PC-3 (cell line): ENCODE results near the gene TPP2.

ENCODE experiments used
- EZH2phosphoT487 ChIP-seq: fragments of 300-600 bp; sonication (generic); IDR thresholded peaks from 2 replicates; pipeline ENCODE4 v1.6.1; 2018; ENCODE audit warnings: mild to moderate bottlenecking, antibody characterized with exemption, low read length, borderline replicate concordance
- TF ChIP-seq, protein P1 (sequence below): fragments of 300-600 bp; sonication (generic); conservative IDR thresholded peaks from 2 replicates; pipeline ENCODE4 v1.5.1; 2017; ENCODE audit warnings: antibody characterized with exemption, low read depth, mild to moderate bottlenecking, low read length

DNA sequence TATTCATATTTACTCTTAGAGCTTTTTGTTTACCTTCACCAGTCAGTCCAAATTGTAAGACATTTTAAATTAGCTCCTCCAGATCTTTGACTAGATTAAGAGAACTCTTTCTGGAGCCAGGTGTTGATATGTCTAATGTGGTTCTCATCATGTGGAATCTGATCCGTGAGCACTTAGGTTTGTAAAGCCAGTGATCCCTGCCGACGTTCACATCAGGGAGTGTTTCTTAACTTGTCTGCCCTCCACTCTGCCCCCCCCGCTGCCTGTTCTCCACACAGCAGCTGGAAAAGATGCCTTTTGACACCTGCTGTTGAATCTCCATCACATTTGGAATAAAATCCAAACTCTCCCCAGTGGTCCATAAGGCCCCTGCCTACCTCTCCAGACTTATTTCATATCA is 80.3 kb downstream of the TPP2 start:
- no peak for TF ChIP-seq EZH2phosphoT487
- TF ChIP-seq, protein P1, sequence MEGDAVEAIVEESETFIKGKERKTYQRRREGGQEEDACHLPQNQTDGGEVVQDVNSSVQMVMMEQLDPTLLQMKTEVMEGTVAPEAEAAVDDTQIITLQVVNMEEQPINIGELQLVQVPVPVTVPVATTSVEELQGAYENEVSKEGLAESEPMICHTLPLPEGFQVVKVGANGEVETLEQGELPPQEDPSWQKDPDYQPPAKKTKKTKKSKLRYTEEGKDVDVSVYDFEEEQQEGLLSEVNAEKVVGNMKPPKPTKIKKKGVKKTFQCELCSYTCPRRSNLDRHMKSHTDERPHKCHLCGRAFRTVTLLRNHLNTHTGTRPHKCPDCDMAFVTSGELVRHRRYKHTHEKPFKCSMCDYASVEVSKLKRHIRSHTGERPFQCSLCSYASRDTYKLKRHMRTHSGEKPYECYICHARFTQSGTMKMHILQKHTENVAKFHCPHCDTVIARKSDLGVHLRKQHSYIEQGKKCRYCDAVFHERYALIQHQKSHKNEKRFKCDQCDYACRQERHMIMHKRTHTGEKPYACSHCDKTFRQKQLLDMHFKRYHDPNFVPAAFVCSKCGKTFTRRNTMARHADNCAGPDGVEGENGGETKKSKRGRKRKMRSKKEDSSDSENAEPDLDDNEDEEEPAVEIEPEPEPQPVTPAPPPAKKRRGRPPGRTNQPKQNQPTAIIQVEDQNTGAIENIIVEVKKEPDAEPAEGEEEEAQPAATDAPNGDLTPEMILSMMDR: no peak
